Measurements from ENCODE around the gene TMEM81.

Gene TMEM81, protein sequence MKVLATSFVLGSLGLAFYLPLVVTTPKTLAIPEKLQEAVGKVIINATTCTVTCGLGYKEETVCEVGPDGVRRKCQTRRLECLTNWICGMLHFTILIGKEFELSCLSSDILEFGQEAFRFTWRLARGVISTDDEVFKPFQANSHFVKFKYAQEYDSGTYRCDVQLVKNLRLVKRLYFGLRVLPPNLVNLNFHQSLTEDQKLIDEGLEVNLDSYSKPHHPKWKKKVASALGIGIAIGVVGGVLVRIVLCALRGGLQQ

DNA sequence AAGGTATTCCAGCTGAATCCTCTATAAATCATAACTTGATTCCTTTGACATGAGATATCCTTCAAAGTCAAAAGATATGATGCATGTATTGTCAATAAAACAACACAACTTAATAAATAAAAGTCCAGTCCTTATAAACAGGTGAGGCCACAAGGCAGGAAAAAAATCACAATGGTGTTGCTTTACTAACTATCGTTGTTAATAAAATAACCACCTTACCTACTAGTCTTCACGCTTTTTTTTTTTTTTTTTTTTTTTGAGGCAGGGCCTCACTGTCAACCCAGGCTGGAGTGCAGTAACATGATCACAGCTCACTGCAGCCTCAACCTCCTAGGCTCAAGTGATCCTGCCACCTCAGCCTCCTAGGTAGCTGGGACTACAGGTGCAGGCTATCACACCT lies at the start of gene TMEM81:
TSS of gene TMEM81 (minus strand) at position 101 of the 400 bp plus-strand sequence. CDS start 140 bp downstream, outside the sequence.
- no peak for DNase-seq (ENCODE audit: low read depth)

DNA sequence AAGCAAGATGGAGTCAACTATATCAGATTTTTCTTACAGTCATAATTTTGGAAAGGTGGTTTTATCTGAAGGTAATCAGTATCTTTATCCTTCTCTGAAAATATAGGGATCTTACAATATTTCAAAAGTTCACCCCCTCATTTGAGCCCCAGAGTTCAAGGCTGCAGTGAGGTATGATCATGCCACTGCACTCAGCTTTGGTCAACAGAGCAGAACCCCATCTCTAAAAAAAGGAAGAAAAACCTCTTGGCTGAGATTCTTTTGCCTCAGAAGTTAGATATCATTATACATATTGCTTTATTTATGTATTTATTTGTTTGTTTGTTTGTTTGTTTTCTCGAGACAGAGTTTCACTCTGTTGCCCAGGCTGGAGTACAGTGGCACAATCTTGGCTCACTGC lies 49.0 kb upstream of the TMEM81 start:
- no peak for DNase-seq (ENCODE audit: low read depth)

DNA sequence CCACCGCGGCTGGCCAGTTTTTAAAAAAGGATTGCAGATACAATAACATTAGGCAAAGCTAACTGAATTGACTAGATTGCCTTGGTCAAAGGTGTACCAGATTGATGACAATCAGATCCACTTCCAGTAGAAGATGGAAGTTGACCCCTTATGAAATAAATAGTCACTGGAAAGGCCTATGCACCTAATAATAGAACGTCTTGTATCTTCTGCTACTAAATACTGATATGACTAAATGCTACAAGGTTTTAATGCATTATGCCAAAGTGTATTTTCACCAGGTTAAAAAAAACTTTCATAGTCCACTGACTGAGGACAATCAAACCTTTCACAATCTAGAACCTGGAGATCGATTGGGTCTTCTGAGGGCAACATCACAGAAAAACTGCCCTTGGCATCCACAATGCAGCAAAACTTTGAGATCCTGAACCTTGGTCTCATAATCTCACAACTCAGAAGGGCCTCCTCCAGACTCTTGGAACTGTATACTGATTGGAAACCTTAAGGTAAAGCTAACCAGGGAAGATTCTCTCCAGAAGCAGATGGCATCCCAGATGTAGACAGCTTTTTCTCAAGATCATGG lies 45.3 kb upstream of the TMEM81 start:
- no peak for DNase-seq (ENCODE audit: low read depth)

DNA sequence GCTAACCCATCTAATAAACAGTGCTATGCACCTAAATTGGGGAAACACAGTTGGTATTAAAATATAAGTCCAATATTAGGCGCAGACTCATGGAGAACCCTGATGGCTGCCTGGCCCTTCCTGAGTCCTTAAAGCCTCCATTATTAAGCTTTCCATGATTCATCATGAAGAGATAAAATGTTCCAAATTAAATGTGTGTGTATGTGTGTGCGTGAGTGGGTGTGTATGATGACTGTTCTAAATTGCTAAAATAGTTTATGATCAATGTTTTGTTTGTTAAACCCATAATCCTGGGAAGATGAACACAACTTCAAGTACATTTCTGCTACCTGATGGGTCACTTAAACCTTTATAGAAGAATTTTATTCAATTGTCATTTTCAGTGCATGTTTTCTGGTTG lies 43.8 kb upstream of the TMEM81 start:
- DNase-seq (ENCODE audit: low read depth), result no peak

DNA sequence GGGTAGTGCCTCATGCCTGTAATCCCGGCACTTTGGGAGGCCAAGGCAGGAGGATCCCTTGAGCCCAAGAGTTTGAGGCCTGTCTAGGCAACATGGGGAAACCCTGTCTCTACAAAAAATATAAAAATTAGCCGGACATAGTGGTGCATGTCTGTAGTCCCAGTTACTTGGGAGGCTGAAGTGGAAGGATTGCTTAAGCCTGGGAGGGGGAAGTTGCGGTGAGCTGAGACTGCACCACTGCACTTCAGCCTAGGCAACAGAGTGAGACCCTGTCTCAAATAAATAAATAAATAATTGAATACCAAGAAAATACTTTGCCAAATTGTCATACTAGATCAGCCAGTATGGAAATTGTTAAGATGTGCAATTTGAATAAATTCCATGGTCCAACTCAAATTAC lies 43.4 kb upstream of the TMEM81 start:
- no peak for DNase-seq (ENCODE audit: low read depth)

DNA sequence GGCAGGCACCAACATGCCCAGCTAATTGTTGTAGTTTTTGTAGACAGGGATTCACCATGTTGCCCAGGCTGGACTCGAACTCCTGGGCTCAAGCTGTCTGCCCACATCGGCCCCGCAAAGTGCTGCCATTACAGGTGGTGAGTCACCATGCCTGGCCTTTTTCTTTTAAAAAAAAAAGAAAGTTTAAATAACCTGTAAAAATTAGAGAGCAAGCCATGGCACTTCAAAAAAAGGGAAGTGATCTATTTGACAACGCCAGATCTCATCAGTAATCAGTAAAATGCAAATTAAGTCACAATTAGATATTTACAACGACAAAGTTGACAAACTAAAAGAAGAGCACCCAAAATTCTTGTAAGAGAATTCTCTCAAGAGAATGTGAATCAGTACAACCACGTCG lies 40.5 kb upstream of the TMEM81 start:
- no peak for DNase-seq (ENCODE audit: low read depth)

DNA sequence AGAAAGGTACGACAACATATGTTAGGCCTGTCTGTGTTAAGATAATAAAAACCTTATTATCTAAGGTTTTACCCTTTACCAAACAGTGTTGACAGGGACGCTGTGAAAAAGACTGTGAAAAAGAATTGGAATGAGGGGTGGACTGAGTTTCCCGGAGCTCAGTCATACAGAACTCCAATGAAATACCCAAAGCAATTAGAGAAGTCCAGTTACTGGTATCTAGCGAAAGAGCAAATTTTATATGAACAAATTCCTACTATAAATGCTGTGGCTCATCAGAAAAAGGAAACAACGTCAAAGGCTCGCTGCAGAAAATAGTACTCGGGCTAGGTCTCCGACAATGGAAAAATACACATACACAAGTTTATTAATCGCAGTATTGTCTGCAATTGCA lies 38.2 kb upstream of the TMEM81 start:
- DNase-seq (ENCODE audit: low read depth), result no peak

DNA sequence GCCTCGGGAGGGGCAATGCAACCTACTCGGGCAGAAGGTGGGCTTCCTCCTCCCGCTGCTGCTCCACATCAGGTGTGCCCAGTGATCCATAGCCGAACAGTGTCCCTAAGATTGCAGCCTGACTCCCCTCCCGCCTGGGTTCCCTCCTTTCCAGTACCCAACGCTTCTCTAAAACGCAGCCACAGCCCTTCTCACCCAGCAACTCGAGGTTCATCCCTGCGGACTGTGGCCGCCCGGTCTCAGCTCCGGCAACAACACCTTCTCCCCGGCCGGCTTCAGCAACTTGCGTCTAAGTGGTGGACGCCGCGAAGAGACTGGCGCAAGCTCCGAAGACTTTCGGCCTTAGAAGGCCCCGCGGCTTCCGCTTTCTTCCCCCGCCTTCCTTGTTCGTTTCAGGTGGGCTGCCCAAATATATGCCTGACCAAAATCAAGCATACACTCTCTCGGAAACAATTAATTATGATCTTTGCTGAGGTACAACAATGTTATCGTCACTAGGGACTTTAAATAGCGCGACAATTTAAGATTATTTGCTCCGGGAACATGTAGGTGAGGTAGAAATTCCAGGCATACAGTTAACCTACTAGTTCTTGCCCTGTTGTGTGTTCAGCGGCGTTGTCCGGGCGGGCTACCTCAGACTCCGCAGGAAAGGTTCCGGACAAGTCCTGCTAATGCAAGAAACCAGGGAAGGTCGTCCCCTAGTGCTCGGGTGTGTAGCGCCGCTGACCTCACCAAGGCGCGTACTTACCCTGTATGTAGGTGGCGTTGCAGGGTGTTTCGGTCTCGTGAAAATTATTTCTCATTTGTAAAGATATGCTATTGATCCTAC lies 37.6 kb upstream of the TMEM81 start, which contains the start of gene RBBP5:
TSS of gene RBBP5 (minus strand) at position 319 of the 829 bp plus-strand sequence. CDS start at position 214, 105 bp downstream.
- DNase-seq (ENCODE audit: low read depth), result peak; percentile 98

DNA sequence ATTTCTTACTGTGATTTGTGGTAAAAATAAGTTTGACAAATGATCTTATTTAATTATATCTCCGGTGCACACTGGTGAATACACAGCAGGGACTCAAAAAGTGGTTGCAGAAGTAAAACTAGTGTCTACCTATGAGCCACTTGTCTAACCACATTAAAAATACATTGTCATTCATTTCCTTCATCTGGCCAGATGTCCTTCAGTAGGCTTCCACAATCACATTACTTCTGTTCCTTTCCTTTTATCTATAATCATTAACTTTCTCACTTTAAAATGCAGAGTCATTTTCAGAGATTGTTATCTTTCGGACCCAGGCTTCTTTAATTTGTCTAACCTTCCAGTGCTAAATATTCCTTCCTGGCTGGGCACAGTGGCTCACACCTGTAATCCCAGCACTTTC lies 34.5 kb upstream of the TMEM81 start:
- no peak for DNase-seq (ENCODE audit: low read depth)

DNA sequence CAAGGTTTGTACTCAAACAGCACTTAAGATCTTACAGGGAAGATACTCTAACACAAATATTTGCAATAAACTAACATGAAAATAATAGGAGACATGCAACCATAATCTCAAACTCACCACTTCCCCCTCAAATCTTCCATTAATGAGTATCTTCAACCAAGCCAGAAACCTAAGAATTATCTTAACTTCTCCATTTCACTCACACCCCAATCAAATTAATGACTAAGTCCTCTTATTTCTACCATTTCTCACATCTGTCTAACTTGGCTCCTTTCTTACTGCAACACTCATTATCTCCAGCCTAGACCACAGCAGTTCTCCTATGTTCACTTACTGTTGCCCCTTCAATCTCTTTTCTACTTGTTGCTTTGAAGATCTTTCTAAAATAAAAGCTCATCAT lies 27.1 kb upstream of the TMEM81 start:
- DNase-seq (ENCODE audit: low read depth), result no peak

DNA sequence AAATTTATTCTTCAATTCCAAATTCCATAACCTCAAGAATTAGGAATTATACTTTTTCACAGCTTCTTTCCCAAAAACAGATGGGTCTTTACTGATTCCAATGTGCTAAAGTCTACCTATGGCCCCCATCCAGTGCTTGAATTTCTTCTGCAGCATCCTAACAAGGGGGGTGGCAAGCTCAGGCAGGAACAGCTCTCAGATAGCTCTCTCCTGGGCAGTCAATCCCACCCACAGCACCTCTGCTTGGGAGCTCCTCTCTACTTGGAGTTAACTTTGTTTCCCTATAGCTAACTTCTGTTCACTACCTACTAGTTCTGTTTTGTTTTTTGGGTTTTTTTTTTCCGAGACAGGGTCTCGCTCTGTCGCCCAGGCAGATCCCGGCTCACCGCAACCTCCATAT lies 25.5 kb upstream of the TMEM81 start:
- no peak for DNase-seq (ENCODE audit: low read depth)

DNA sequence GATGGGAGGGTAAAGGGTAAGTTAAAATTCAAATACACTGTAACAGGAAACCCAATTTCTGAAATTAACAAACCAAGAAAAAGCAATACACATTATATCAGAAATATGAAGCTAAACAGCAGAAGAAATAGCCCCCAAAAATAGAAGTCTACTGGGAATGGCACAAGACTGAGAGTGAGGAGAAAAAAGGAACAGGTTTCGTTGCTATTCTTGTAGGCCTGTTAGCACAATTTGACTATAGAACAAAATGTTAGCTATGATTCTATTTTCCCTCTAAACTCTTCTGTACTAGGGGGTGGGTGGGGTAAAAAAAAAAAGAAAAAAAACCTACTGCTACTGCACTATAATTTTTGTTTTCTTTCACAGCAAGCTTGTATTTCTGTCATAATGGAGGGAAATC lies 25.0 kb upstream of the TMEM81 start:
- DNase-seq (ENCODE audit: low read depth), result no peak

DNA sequence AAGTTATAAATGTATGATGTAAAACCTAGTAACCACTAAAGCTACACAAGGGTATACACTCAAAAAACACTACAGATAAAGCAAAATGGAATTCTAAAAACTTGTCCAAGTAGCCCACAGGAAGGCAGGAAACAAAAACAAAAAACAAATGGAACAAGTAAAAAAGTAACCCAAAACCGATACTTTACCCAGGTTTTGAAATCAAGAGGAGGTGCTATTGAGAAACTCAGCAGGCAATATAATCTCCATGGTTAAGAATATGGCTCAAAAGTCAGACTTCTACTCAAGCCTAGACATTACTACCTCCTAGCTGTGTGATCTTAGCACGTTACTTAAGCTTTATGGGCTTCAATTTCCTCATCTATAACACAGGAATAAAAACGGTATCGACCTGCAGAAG lies 24.2 kb upstream of the TMEM81 start:
- DNase-seq (ENCODE audit: low read depth), result no peak

DNA sequence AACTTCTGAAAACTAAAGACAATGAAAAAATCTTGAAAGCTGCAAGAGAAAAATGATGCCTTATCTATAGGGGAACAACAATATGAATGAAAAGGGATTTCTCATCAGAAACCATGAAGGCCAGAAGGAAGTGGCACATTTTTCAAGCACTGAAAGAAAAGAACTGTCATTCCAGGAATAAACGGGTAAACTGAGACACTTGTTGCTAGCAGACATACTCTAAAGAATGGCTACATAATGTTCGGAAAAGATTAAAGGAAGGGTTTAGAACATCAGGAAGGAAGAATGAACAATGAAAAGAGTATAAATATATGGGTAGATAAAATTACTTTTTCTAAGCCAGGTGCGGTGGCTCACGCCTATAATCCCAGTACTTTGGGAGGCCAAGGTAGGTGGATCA lies 23.1 kb upstream of the TMEM81 start:
- DNase-seq (ENCODE audit: low read depth), result no peak

DNA sequence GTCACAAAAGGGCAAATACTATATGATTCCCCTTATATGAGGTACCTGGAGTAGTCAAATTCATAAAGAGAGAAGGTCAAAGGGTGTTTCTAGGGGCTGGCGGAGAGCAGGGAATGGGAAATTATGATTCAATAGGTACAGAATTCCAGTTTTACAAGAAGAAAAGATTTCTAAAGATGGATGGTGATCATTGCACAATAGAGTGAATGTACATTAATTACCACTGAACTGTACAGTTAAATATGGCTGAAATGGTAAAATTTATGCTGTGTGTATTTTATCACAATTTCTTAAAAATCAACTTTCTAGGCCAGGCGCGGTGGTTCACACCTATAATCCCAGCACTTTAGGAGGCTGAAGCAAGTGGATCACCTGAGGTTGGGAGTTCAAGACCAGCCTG lies 18.1 kb upstream of the TMEM81 start:
- DNase-seq (ENCODE audit: low read depth), result no peak

DNA sequence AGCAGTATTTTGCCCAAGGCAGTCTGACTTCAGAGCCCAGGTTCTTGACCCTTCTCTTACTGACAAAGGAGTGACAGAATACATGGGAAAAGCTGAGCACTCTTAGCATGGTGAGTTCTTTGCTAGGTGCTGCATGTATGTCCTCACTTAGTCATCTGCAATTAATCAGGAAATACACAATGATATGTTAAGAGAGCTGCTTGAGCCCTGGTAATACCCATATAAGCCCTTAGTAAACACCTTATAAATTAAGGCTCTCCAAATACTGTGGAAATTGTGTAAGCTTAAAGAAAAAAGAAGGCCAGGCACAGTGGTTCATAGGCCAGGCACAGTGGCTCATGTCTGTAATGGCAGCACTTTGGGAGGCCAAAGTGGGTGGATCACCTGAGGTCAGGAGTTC lies 14.0 kb upstream of the TMEM81 start:
- DNase-seq (ENCODE audit: low read depth), result no peak

DNA sequence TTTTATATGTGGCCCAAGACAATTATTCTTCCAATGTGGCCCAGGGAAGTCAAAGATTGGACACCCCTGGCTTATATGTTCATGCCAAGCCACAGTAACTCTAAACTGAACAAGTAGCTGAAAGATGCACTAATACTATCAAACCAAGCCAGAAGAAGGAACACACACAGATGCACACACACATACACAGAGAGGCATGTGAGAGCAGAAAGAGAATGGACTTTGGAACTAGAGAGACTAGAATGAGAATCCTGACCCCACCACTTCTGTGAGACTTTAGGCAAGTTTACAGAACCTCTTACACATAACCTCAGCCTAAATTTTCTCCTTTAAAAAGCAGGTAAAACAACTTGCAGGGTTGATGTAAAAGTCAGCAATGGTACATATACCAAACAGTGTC lies 11.2 kb upstream of the TMEM81 start:
- no peak for DNase-seq (ENCODE audit: low read depth)

DNA sequence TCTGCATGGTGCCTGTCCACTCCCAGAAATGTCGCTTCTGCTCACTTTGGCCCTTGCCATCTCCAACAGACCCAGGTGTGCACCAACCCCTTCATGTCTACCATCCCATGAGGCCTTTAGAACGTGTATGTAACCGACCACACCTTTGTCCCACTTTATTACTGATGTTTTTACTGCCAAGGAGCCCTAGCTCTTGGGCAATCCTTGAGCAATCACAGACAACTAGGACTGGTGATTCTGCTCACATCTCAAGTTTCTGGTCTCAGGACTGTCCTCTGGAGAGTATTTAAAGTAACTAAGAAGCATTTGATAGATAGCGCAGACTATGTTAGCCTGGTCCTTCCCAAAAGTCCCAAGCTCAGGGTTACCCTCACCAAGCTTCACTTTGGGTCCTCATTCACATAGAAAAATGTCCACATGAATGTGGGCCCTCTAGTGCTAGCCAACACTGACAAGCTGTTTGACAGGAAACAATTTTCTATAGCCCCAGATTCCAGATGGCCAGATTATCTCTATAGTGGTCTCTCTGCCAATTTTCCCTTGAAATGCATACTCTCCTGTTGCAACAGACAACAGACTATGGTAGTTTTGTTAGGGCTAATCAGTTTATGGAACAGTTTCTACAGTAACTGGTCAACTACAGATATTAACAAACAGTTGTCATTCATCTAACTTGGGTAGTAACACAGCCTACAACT lies 6.9 kb upstream of the TMEM81 start:
- no peak for DNase-seq (ENCODE audit: low read depth)

DNA sequence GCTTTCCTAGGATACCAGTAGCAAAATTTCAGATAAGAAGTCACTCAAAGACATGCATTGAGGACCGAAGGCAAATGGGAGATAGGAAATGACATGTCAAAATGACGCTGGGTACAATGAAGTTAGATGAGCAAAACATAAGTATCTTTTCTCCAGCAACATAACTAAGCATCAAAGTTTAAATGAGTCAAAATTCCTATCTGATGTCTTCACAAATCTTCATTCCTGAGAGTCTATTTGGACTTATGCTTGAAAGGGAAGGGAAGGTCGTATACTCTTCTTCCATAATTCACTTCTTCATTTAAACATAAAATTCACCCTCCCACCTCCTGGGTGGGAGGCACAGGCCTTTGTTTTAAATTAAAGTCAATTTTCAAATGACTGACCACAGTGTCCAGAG lies 4.1 kb upstream of the TMEM81 start:
- peak; percentile 51 for DNase-seq (ENCODE audit: low read depth)

DNA sequence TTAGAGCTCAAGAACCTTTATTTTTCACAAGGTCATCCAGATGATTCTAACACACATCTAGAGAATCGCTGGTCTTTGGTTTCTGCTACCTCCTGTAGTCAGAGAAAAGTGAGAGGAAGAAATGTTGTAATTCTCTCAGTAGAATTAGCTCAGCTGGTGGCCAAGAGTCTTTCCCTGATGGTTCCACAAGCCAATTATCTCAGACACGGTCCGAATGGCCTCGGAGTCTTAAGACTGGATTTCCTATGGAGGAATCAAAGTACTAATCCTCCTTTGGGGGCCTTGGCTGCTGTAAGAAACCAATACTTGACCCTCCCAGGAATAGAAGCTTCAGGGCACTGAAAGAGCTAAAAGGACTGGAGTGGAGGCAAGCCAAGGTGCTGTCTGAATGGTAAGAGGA lies 1.8 kb downstream of the TMEM81 start:
- no peak for DNase-seq (ENCODE audit: low read depth)

DNA sequence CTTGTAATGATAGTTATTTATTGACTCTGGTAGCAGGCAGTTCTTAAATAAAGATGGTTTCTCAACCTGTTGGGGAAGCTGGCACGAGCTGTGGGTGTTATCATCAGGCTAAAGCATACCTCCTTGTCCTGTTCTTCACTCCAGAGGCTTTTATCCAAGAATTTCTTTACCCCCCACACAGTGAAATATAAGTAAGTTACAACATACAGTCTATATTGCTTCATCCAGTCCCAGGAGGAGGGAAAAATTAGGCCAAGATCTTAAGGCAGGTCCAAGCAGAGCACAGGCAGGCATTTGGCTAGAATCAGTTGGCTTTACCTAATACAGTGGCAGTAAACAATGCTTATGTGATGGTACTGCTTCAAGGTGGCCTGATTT lies 6.3 kb downstream of the TMEM81 start:
- no peak for DNase-seq (ENCODE audit: low read depth)

DNA sequence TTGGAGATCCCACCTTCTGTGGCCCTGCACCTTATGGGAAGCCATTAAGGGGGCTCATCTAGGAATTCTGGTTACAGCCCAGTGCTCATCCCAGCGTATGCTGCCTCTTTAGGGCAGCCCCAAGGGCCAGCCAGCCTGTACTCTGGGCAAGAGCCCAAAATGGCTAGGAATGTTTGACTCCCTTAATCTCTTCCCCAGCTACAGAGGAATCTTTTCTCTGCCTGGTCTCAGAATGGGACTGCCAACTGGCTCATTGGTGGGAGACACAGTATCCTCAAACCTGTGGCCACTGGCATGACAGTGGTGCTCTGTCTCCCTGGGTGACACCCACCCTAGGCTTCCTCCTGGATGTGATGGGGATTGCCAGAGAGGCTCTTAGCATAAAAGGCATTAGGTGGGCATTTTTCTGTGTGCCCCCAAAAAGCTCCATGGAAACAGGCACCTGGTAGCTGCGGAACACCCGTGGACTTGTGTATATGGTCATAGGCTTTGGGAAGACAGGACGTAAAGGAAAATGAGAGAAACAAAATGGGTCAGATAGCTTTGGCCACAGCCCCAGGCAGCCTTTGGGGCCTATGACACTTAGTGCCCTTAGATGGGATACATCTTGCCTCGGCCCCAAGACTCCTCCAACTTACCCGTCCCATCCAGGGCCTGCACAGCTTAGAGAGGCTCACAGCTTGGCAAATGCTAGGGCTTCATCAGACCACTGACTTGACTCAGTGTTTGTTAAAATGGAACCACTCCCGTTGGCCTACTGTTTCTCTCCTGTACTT lies 6.9 kb downstream of the TMEM81 start:
- no peak for DNase-seq (ENCODE audit: low read depth)
